ENCODE data around the gene HS6ST3.
"Not testable (repeated sequence)": the region's sequence is repeated elsewhere in the genome, so short reads cannot be mapped to it uniquely, and the experiment has no call there.

Gene HS6ST3

DNA sequence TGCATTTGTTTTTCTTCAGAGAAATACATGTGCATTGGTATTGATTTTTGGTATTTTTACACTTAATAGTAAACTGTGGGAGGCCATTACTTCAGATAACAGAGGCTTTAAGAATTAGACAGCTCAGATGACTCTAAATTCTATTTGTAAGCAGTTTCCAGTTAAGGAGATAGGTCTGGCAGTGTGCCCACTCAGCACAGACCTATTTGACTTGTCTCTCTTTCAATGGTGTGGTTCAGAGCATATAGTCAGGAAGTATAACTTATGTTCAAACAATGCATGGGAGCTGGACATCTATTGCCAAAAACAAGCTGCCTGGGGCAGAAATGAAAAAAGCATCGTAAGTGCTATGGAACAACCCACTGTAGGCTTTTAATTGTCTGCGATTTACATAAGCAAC lies 370.7 kb downstream of the HS6ST3 start:
- DNase-seq: no peak

DNA sequence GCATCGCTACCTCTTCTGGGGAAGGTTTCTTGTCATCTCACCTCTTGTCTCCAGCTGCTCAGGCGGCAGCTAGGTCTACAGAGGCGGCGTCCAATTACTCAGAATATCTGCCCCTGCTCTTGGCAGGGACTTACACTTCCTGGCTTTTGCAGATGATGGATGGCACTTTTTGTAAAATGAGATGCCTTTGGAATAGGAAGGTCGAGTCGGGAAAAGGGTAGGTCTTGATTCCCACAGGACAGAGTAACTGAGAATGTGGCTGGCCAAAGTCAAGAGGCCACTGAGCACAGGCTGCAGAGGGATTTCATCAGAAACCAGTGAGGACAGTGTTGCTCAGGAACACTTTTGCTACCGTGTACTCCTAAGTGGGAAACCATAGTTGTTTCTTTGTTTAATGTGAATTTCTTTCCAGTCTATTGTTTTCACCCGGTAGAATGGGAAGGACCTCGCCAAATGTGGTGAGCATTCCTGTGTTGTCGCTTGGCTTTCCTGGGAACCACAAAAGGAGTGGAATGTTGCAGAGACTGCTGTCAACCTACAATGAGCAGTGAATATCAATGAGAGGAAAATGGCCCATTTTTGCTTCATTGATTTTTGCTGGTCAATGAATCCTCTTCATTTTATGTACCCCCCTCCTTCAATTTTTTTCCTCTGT lies 383.7 kb downstream of the HS6ST3 start:
- no peak for DNase-seq

DNA sequence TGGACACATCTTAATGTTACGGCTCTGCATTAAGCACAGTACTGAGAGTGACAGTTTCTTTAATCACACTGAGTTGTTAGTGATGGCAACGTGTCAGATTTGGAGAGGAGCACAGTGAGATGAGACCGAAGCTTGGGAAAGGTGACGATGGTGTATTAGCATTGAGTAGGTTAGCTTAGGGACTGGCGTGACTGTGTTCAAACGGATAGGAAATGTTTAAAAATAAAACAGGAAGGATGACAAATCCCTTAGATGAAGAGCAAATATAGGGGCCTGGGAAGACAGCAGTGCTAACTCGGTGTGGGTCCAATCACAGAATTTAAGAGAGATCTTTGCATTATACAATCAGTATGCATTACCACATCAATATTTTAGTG lies 384.3 kb downstream of the HS6ST3 start:
- DNase-seq: no peak

DNA sequence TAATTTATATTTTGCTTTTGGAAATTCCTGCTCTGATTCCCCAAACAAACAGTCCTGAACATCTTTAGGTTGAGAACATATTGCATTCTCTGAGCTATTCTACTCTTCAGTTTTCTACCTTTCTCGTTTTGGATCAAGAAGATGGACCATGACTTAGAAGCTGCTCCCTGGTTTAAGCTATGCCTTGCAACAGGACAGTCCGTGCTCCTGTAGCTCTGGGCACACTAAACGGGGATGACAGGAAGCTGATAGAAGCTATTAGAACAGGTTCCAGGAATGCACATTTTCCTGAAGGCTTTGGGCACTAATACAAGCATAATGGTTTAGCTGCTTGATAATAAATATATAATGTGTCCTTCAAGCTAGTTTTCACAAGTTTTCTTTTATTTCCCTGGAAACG lies 385.2 kb downstream of the HS6ST3 start:
- DNase-seq: no peak

DNA sequence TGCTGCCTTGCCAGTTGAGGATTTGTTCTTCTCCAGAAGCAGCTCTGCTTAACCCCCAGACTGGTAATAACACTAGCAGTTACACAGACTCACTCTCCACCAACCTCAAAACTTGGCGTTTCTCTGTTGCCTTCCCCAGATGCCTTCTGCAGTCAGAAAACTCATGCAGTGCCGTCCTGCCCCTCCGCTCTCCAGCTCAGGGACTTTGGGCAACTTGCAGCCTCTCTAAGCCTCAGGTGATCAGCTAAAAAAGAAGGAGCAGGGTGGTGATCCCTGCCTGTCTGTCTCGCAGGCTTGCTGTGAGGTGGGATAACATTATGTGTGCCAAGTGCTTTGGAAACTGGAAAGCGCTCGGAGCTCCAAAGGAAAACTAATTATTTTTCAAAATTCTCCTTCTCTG lies 391.6 kb downstream of the HS6ST3 start:
- no peak for DNase-seq

DNA sequence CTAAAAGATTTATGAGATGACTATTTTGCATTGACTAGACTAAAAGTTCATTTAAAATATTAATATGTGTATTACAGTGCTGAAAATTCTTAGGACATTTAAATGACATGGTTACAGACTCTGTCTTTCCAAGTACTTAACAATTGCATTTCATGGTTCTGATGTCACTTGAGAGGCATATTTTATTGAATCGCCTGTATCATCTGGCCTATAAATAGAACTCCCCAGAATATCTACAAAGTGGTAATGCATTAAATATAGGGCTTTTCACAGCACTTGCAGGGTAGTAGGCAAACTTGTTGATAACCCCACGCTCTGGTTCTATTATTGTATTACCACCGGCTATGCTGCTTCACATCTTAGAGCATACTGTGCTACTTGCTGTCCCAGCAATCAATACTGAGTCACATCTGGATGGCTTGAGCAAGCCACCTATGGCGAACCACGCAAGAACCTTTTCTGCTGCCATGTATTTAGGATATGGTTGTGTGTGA lies 400.6 kb downstream of the HS6ST3 start:
- no peak for DNase-seq

DNA sequence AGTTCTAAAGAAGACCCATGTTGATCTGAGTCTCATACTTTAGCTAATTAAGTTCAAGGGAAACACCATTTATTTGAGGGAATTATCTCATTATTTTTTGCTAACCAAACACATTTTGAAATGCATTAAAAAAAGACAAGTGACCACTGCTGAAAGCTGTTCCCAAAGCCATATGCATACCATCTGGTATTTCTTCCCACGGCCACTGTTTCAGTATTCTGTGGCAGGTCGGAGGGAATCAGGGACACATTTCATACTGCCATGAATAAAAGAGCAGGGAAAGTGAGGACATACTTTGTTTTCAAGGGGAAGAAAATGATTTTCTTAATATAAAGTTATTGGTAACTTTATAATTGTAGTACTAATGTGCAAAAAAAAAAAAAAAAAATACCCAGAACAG lies 401.2 kb downstream of the HS6ST3 start:
- no peak for DNase-seq

DNA sequence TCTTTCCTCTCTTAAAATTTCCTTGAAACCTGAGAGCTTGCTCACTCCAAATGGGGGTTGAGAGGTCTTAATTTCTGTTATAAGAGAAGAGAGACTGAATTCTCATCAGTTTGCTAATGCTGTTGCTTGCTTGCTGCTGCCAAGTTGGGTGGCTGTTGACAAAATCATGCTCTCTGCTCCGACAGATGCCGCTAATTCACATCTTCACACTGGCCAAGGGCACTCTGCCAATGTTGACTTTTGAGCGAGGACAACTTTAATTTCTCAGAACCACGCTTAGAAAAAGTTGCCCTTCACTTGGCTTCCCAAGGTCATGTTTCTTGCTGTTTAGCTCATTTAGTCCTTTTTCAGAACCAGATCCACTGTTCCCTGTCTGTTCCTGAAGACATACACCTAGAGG lies 402.9 kb downstream of the HS6ST3 start:
- no peak for DNase-seq

DNA sequence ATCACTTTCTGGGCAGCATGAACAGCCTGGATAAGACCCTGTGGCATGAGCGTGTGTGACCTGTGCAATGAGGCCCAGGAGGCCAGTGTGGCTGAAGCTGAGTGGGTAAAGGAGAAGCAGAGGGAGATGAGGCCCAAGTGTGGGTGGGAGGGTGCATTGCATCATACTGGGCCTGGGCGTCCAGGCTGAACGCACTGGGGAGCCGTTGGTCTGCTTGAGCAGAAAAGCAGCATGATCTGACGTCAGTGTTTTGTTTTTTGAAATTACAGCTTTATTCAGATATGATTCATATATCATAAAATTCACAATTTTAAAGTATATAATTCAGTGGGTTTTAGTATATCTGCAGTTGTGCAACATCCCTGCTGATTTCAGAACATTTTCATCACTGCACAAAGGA lies 409.7 kb downstream of the HS6ST3 start:
- DNase-seq: no peak

DNA sequence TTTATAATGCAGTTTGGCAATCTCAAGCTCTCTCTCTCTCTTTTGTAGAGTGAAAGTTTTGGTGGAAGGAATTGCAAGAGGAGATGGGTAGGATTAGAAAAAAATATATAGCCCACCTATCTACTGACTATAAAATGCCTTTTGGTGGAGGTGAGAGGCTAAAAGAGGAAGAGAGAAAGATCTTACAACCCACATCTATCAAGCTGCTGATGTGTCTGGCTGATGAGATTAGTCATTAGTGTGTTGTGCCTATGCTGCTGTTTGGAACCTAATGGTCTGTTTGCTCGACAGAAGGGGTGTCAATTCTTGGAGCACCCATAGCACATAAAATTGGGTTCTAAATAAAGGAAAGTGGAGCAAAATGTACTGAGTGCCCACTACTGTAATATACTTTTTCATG lies 411.0 kb downstream of the HS6ST3 start:
- DNase-seq: no peak

DNA sequence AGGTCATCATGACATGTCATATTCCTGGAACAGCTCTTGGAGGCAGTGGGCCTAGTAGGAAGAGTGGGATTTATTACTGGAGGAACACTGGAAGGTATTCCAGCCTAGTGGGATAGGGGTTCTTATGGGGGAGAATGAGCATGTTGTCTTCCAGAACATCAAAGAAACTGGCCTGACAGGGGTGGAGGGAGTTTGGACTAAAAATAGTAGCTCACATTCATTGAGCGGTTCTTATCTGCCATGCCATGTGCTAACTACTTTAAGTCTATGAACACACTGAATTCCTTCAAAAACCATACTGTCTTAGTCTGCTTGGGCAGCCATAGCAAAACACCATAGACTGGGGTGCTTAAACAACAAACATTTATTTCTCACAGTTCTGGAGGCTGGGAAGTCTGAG lies 413.6 kb downstream of the HS6ST3 start:
- DNase-seq: no peak

DNA sequence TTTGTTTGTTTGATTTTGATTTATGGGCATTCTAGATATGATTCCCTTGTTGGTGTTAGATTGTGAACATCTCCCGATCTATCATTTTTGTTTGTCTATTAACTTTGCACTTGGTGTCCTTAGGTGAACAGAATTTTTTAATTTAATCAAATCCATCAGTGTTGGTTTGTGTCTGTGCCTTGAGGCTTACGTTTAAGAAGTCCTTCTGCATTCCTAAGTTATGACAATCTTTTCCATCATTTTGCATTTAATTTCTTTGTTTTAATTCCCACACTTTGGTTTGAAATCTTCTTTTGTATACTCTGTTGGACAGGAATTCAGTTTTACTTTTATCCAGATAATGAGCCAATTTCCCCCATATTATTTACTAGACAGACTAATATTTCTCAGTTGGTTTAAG lies 421.7 kb downstream of the HS6ST3 start:
- no peak for DNase-seq

DNA sequence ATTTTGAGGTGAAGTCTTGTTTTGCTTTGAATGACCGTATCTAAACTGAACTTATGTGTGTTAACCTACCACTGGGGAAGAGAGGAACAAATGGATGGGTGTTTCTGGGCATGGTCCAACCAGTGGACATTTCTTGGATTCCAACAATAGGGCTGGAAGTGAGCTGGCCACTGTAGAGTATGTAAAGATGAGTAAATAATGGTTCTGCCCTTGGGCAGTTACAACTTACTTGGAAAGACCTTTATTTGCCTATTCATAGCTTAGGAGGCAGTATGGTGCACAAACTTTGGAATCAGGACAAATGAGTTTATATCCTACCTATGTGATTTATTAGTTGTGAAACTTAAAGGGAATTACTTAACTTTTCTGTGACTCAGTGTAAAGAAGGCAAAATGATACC lies 429.5 kb downstream of the HS6ST3 start:
- no peak for DNase-seq

DNA sequence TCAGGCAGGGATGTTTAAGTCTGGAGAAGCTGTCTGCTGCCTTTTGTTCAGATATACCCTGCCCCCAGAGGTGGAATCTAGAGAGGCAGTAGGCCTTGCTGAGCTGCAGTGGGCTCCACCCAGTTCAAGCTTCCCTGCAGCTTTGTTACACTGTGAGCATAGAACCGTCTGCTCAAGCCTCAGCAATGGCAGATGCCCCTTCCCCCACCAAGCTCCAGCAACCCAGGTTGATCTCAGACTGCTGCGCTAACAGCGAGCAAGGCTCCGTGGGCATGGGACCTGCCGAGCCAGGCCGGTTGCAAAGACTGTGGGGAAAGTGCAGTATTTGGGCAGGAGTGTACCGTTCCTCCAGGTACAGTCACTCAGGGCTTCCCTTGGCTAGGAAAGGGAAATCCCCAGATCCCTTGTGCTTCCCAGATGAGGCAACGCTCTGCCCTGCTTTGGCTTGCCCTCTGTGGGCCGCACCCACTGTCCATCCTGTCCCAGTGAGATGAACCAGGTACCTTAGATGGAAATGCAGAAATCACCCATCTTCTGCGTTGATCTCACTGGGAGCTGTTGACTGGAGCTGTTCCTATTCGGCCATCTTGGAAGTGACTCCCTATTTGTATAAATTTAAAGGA lies 434.6 kb downstream of the HS6ST3 start:
- not testable (repeated sequence) for DNase-seq

DNA sequence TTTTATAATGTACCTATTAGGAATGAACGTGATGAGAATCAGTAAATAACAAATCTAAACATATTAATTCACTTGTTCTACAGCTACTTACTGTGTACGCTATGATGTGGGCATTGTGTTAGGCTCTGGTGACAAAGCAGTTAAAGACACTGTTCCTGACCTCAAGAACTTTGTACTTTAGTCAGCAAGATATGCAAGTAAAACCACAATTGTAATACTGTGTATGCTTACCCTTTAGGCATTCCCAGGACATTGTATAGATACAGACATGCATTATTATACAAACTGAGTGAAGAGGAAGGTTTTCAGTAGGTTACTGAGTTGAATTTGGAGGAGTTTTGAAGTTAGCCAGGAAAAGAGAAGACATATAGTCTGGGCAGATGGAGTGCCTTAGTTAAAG lies 435.8 kb downstream of the HS6ST3 start:
- no peak for DNase-seq

DNA sequence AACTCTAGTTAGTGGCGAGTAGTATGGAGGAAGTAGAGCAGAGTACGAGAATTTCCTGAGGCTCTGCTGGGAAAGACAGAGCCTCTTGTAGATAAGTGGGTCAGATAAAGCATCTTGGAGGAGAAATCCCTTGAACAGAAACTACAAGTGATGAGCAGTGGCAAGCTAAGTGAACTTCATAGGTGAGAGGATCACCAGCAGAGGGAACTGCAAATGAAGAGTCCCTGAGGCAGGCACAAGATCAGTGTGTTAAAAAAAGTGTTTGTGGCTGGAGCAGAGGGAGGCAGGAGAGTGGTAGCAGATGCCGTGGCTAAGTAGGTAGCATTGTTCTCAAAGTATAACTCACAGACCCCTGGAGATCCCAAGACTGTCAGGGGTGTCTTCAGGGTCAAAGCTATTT lies 437.6 kb downstream of the HS6ST3 start:
- DNase-seq: no peak

DNA sequence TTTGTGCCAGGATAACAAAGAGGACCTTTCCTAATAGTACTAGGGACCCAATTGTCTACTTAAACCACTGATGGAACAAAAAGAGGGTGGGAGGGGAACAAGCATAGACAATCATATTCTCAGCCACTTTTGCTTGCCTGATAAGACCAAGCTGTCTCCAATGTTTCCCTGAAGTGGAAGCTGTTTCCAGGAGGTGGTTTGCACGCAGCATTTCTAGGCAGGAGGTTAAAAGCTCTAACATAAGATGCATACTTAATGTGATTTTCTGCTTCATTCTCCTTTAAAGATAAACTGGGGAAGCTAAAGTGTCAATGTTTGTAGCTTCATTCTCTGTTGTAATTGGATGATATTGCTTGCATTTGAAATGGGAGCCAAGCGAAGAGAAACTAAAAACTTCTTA lies 442.9 kb downstream of the HS6ST3 start:
- no peak for DNase-seq

DNA sequence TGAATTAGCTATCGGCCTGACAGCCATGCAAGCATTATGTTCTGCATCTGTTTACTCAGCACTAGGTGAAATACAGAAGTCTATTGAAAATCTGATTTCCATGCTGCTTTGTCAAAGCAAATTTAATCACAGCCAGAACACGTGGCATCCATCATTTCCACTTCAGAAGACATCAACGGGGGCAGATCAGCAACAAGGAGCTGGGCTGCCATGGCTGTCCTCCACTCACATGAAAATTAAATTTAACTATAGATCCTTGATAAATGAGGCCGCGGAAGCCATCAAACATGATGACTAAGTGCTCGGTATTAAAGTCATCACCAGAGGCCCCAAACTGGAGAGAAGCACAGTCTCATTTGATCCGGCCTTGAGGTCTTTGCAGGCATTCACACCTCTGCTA lies 443.5 kb downstream of the HS6ST3 start:
- DNase-seq: no peak

DNA sequence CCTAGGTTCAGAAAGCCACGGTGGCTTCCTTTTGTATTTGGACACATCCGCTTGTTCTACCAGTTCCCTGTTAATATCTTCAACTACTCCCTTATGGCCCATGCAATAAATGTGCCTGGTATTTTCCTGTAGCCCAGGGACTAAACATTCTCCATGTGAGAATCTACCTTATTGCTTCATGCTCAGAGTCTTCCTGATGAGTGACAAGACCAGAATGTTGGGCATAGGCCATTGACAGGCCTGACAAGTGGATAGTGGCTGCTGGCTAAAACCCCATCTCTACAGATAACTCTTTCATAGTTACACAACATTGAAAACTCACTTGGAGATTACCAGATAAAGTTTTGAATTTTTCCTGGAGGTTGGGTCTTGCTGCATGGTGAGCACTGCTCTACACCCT lies 449.9 kb downstream of the HS6ST3 start:
- DNase-seq: no peak

DNA sequence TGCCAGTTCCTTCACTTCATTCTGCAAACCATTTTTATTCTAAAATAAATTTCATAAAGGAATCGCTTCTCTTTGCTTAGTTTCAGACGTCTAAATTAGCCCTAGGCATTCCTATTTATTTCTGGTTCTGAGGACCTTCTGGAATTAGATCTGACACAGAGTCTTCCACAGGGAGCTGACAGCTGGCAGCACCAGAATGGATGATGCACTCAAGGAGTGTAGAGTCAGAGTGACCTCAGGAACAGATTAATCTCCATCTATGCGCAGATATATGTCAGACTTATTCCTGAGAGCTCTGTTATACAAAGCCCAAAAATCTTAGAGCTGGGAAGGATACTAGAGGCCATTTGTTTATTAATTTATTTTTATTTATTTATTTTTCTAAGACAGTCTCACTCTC lies 450.8 kb downstream of the HS6ST3 start:
- DNase-seq: no peak

DNA sequence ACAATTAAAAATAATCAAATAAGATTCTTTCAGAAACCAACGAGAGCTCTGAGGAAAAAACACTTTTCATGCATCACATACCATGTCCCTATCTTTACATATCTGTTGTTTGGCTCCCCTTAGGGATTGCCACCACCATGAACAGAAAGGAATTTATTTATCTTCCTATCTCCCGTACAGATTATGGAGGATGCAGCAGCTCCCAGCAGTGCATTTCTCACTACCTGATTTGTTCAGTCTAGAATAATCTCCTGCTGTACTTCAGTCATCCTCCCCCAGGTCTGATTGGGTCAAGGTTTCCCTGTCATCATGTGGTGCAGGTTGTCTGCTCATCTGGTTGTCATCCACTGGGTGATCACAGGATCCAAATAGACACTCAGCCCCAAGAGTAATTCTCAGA lies 453.1 kb downstream of the HS6ST3 start:
- no peak for DNase-seq

DNA sequence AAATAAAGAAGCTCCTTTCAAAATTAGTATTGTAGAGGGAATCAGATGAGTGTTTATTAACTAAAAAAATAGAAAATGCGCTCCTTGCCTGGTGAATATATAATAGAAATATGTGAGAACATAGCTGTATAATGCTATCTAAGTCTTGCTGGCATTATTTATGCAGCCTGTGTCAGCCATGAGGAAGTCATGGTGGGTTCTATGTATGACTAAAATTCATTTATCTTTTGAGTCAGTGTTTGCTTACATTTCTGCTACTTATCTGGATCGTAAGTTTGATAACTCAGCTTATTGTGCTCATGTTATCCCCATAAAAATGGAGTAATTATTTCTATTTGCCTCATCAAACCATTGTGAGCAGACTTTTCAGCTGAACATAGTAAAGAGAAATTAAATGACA lies 455.1 kb downstream of the HS6ST3 start:
- no peak for DNase-seq

DNA sequence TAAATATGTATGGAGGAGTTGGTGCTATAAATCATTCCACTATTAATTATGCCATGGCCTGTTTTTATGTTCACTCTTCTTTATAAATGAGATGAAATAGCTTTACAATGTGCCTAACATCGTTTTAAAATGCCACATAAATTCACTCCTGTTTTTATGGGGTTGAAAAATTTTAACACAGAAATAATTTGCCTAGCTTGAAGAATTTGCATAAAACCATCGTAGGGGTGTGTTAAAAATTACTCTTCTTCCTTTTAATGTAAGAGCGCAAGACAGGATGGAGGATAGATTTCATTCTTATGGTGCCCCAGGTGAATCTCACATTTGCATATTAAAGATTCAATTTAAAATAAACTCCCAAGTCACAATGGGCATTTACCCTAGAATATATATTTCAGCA lies 456.6 kb downstream of the HS6ST3 start:
- no peak for DNase-seq

DNA sequence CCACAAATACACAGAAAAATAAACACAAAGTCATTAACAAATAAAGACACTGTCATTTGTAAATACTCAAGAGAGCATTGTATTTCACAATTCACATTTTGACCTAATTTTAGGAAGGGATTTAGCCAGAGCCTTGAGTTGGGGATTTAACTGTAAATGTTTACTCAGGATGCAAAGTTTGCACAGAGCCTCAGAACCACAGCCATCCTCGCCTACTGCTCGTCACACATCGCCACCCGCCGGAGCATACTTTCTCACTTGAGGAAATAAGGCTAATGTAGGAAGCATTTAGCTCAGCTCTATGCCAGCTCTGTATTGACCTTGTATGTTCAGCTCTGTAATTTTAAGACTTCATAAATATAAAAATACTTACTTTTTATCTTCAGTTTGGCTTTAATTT lies 461.6 kb downstream of the HS6ST3 start:
- no peak for DNase-seq

DNA sequence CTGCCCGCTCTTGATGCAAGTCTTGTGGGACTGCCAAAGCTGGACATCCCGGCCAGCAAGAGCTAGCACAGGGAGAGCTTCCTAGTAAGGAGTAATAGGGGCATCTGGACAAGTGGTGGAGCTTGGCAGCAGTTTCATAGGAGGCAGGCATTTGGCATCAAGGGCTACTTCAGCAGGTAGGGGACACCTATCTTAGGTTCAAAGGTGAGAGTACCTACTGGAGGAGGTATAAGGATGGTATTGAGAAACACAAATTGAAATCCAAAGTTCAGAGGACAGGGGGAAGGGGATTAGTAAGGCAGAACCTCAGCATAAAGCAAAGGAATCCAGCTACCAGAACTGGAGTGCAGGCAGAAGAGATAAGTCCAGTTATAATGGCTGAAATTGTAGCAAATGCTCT lies 462.7 kb downstream of the HS6ST3 start:
- DNase-seq: no peak
